Stimulated activated CD8-positive, alpha-beta memory T cell treated with anti-CD3 and anti-CD28 coated beads, Interleukin-4, amount 100 ng/mL, for 48 hours (primary cell): ENCODE results near the gene CCDC134.
"Not testable (repeated sequence)": the region's sequence is repeated elsewhere in the genome, so short reads cannot be mapped to it uniquely, and the experiment has no call there.

ENCODE experiments used
- DNase-seq: peaks from one replicate; pipeline ENCODE4 v3.0.0-alpha.2; 2020

Gene CCDC134

DNA sequence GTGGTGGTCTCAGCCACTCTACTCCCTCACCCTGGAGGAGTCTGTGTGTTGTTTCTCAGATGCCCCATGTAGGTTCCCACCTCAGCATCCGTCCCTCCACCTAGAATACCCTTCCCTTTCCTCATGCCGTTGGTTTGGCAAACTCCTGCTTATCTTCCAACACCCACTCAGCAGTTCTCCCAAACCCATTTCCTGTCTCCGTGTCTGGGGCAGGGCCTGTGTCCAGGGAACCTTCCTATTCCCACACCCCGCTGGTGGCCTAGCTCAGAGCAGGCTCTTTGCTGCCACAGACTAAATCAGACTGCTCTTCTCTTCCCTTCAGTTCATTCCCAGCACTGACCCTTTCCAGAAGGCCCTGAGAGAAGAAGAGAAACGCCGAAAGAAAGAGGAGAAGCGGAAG, 24.9 kb downstream of the CCDC134 start:
- DNase-seq, result no peak

DNA sequence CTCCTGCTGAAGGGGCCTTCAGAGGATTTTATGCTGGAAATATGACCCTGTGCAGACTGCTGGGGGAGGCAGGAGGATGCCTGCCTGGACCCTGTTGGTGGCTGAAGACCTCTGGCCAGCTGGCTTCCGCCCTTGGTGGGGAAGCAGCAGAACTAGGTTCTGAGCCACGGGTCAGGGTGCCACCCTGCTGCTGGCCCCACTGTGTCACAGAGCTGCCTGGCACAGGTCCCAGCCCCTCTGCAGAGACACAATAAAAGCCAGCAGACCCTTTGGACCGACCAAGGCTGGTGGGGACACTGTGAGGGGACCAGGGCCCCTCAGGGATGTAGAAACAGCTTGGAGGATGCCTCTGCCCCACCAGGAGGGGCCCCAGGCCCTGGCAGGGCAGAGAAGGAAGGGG, 25.5 kb downstream of the CCDC134 start:
- DNase-seq, result no peak

DNA sequence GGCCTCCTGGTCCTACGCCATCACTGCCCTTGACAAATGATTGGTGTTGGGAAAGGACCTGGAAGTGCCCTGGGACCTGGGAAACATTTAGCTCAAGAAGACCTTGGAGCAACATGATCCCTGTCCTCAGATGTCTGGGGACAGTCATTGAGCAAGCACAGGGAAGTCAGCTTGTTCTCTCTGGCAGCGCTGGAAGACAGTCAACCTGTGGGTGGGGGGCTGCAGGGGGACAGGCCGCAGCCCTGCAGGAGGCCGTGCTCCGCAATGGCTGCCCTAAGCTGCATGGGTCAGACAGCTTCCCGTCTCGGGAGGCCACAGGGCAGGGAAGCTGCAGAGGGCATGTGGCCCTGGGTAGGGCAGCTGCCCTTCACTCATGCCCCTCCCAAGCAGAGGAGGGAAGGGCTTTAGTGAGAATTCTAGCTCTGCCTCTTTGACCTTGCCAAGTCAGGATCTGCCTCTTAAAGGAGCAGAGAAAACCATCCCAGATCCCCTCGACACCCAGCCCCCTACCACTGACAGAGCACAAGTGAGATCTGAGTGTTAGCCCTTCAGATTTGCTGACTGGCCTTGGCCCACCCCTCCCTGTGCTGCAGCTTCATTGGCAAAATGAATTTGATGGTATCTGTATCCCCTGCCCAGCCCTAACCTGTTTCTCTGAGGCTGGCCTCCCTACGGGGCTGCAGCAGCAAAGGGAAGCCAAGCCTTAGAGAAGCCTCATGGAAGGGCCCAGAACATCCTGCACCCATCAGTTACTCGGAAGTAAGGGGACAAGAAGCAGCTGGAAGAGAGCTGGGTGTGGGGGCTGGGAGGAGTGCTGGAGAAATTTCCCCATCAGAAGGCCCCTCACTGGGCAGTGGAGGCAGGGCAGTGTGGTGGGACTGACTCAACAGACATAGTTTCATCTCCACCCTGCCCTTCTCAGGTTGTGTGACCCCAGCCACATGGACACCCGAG, 26.2 kb downstream of the CCDC134 start:
- no peak for DNase-seq

DNA sequence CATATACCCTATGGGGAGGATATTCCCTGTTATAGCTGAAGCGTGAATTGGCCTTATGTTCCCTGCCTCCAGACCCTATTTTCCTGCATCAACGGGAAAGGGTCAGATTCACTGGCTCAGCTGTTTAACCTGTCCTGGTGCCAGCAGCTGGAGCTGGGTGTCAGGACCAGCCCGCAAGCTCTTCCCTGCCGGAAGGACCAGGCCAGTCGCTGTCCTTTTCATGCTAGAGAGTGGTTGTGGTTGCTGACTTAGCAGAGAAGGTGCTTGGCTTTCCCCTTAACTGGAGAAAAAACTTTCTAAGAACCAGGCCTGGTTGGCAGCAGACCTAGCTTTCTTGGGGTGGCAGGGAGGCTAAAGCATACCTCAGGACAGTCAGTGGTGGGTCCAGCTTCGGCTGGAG, 27.2 kb downstream of the CCDC134 start:
- no peak for DNase-seq

DNA sequence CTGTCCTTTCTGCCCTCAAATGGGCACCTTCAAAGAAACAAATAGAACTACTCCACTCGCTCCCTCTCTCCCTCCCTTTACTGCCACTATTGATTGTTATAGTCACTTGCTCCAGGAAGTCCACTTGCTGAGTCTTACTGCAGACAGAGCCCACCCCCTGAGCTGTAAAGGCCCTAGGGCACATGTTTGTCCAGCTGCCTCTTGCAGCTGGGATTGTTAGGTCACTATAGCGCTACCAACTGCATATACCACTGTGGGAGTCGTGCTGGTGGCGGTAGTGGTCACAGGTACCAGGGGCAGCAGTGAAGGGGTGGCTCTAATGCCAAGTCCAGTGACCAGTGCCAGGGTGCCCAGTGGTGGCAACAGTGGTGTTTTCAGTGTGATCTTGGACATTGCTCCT, 28.0 kb downstream of the CCDC134 start:
- no peak for DNase-seq

DNA sequence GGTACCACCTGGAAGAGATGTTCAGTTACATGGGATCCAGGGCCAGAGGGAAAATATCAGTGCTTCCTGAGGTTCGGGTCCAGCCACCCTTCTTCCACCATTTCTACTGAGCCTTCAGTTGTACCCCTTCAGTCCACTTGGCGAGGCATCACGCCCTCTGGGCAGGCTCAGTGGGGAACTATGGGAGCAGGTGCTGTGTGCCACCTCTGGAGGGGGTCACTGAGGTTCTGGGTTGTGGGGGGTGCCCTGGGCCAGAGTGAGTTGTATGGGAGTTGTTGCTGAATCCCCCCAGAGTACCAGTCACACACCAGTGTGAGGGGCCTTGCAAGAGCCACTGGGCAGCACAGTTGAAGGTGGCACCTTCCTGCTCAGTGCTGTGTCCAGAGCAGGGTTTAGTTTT, 29.7 kb downstream of the CCDC134 start:
- no peak for DNase-seq

DNA sequence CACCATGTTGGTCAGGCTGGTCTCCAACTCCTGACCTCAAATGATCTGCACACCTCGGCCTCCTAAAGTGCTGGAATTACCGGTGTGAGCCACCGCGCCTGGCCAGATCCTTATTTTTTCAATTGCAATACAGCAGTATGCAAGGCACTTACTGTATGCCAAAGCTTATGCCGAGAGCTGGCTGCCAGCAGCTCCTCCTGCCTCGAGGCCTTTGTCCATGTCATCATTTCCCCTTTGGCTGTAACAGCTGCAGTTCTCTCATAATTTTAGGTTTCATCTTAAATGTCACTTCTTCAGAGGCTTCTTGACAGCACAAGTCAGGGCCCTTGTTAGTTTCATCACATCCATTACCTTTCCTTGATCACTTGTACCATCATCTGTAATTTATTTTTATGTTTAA, 30.9 kb downstream of the CCDC134 start:
- no peak for DNase-seq

DNA sequence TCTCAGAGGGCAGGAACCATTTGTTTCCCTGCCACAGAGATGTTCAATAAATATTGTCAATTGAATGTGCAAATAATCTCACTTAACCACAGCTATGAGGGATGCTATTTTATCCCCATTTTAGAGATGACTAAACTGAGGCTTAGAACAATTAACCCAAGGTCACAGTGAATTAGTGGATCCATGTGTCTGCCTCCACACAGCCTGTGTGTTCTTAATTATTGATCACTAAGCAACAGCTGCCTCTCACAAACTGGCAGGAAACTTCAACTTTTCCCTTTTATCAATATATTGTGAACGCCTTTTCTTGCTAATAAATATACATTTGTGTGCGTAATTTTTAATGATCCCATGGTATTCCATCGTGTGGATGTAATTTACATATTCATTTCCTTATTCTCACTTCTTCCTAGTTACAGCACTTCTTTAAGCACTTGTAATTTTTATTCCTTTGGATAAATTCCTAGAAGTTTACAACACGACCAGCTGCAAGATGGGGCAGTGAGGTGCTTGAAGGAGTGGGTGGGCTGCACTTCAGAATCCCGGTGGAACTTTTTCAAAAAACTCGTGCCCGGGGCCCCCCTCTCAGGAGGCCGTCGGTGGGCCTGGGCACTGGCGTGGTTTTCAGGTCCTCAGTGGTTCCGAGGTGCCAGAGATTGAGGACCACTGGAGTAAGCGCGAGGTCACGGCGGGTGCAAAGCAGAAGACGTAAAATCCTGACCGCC, 31.5 kb downstream of the CCDC134 start:
- DNase-seq, result no peak

DNA sequence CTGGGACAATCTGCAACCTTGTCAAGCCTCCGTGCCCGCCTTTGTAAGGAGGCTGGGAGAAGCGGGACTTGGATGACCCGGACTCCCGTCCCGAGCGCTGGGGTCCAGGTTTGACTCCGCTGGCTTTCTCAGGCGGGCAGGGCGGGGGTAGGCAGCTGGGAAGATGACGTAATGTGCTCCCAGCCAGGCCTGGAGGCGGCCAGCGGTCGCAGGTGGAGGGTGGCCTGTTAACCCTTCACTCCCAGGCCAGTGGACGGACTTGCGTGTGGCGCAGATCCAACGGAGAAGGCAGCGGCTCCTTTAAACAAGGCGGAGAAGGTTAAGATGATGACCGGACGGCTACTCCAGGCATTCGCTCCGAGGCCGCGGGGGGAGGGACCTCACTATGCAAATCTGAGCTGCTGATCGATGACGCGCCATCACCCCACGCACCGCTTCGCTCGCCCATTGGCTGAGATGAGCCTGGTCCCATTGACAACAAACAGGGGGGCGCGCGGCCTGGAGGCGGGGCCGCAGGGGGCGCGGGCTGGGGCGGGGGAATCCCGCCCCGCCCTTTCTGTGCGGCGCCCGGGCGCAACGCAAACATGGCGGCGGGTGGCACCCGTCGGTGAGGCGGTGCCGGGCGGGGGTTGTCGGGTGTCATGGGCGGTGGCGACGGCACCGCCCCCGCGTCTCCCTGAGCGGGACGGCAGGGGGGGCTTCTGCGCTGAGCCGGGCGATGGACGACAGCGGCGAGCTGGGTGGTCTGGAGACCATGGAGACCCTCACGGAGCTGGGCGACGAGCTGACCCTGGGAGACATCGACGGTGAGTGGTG, 32.3 kb downstream of the CCDC134 start, which contains the start of gene SREBF2:
SREBF2 (plus strand) TSS at position 553 of the 816 bp plus-strand sequence; CDS start at position 719, 166 bp downstream.
- peak; percentile 99 for DNase-seq

DNA sequence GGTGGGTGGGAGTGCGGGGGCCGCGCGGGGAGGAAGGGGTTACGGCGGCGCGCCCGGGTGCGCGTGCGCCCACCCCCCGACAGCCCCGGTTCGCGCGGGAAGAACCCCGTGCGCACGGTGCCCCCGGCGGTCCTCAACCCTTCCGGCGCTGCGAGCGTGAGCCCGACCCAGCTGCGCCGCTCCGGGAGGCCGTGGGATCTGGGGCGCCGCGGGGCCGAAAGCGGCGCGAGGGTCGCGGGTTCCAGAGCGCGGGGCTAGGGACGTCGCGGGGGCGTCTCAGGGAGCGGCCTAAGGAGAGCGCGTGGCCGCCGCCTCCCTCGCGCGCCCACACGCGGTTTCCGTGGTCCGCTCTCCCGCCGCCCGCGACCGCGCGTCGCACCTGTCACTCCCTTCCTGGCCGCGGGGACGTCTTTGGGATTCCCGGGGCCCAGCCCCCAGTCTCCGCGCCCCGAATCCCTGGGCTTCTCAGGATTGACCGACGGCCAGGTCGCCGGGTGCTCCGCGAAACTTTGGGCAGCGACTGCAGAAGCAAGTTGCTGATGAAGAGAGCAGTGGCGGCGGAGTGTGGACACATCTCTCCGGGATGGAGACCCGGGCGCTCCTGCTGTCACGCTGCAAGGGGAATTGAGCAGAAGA, 33.0 kb downstream of the CCDC134 start:
- DNase-seq, result peak; percentile 62

DNA sequence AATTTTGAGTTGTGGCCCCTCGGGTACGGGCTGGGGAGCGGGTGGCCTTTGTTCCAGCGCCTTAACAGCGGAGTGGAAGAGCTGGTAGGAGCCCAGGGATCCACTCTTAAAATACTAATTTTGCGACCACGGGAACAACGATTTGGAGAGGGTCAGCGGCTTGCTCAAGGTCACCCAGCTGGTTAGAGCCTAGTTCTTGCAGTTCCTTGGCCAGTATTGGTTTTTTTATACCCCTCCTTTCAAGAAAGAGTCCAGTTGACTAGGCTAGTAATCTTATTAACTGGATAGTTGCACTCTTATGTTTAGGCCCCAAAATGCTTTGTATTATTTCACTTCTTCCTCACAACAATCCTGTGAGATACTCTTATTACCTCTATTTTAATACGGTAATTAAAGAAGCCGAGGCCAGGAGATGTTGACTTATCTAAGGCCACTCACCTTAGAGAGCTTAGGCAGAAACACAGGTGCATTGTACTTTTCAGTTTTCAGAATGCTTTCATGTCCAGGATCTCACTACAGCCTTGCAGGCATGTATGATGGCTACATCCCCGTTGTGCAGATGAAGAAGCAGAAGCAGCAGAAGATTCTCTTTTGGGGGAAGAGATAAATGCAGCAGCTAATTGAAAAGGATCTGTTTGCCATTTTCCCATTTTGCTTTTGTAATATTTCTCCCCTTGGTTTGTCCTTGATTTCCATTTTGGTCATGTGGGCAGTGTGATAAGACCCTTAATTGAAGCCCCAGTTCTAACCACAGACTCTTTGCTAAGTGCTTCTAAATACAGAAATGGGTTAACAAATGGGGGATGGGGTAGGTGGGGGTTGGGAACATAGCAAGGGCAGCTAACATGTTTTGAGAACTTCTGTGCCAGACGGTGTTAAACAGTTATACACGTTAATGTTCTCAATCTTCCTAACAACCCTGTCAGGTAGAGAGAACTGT, 33.8 kb downstream of the CCDC134 start:
- no peak for DNase-seq

DNA sequence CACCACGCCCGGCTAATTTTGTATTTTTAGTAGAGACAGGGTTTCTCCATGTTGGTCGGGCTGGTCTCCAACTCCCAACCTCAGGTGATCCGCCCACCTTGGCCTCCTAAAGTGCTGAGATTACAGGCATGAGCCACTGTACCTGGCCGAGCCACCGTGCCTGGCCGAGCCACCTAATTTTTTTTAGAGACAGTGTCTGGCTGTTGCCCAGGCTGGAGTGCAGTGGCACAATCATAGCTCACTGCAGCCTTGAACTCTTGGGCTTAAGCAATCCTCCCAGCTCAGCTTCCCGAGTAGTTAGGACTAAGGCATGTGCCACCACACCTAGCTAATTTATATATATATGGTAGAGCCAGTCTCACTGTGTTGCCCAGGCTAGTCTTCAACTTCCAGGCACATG, 35.0 kb downstream of the CCDC134 start:
- not testable (repeated sequence) for DNase-seq

DNA sequence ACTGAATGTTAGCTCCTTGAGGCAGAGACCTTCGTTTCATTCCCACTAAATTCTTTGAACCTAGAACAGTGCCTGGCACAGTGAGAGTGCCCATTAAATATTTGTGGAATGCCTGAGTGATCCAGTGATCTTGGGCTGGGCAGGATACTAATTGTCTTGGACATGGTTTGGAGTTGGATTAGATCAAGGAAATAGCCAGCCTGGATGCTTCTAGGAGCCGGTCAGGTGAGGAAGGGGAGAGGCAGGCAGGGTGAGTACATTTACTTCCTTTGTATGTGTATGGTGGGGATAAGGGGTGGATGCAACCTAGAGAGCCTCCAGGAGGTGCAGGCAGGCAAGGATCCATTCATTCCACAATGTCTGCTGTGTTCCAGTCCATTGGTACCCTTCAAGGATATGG, 36.1 kb downstream of the CCDC134 start:
- DNase-seq, result no peak

DNA sequence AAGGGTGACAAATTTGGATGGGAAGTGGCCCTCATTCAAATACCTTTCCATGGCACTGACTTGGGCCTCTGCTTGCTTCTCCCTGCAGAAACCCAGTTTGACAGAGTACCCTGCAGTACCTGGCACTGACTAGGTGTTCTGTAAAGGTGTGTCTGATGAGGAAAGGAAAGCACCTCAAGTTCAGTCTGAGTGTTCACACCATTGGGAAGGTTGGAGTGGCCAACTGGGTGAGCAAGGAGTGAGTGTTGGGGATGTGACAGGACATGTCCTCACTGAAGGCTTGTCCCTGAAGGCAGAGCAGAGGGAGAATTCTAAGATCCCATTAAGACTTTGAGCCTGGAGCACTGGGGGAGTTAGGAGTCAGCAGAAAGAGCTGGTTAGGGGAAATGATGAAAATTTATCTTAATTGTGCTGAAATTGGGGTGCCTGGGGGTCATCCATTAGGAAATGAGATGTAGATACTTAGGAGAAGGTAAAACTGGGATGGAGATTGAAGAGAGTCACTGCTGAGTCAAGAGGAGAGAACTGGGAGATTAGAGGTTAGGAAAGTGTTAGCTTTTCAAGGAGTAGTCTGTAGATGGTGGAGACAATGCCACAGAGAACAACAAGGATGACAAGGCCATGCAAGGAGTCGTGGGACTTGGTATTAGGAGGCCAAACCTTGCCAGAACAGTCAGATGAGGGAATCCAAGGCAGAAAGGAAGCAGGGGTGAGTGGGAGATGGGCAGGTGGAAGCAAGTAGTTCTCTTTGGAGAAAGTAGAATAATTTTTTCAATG, 38.6 kb downstream of the CCDC134 start:
- DNase-seq, result no peak

DNA sequence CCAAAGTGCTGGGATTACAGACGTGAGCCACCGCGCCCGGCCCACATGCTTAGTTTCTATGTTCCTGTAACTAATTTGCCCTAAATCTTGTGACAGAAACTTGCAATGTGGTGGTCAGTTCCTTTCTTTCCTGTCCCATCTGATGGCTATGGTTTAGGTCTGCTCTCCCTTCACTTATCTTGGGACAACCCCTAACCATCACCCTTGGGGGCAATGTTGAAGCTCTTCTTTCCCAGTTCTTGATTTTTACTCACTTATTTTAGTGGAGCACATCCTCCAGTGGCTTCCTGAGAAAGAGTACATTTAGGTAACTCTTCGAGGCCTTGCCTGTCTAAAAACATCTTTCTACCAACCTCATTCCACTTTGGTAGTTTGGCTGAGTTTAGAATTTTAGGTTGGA, 39.7 kb downstream of the CCDC134 start:
- no peak for DNase-seq

DNA sequence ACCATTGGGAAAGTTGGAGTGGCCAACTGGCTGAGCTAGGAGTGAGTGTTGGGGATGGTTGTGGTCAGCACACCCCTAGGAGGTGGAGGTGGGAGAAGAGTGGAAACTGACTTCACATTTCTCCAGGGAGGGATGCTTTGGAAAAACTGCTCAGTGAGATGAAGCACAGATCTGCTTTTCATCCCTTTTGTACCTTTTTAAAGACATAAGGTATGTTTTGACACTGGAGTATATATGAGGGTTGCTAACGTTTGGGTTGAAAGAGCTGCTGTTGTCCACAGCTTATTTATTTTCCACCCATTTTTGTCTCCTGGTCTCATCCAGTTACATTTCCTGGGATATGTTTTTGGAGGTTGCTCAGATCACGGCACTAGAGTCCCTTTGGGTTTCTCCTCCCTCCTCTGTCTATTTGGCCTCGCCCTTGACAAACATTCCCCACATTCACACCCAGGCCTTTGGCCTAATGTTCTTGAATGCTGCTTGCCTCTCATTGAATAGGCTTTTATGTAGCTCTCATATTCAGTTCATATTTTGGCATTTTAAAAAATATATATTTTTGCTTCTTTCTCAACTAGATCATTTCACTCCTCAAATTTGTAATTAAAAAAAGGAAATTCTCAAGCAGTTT, 40.7 kb downstream of the CCDC134 start:
- no peak for DNase-seq

DNA sequence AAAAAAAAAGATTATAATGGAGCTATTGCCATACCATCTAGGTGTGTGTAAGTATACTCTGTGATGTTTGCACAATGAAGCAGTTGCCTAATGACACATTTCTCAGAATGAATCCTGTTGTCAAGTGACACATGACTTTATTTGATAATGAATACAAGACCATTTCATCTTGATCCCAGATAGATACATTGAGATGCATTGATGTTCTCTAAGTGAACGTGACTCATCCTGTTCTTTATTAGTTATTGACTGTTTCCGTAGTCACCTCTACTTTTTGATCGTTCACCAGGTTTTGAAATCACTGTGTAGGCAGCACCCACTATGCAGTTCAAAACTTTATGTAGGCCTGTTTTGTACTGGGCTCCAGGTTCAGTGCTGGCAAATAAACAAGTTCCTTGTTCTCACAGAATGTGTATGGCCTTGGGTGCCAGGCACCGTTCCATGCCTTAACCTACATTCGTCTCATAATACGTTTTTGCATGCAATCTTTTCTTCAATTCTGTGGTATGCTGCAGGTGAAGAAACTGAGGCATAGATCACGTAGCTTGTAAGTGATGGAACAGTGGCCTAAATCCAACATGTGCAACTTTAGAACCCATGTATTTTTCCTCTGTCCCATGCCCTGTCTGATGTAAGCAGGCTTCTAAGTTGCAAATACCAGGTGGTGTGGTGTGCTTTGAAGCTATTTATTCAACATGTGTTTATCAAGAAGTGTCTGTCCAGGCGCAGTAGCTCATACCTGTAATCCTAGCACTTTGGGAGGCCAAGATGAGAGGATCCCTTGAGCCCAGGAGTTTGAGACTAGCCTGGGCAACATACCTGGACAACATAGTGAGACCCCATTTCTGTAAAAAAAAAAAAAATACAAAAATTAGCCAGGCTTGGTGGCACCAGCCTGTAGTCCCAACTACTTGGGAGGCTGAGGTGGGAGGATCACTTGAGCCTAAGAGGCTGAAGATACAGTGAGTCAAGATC, 42.8 kb downstream of the CCDC134 start:
- DNase-seq, result no peak

DNA sequence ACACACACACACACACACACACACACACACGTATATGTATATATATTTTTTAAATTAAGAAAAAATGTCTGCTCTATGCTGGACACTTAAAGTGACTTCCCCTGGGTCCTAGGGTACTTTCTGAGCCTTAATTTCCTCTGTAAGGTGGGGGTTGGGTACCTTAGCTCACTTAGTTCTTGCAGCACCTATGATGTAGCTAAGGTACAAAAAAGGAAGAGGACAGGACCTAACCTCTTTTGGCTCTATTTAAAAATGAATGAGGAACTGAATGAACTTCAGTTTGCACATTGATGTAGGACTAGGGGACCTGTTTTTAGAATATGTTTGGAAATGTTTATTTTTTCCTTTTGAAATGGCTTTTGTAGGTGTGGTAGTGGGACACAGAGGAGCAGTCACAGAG, 43.6 kb downstream of the CCDC134 start:
- no peak for DNase-seq

DNA sequence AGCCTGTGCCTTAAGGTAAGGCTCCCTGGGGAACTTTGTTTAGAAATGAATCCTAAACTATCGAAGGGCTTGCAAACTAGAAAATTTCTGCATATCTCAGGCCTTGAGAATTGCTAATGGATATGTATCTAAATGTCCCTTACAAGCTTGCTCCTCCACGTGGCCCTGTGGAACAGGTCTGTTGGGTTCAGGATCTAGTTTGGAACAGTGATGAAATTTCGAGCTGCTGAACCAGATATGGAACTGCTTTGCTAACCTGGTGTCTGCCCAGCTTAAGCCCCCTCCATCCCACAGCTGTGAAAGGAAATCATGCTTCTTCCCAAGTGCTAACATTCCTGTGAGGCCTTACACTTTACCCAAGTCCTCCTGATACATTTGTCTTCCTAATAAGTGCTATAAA, 44.0 kb downstream of the CCDC134 start:
- no peak for DNase-seq
